Activated CD4-positive, alpha-beta T cell treated with anti-CD3 and anti-CD28 coated beads, Interleukin-10, Interleukin-2, amounts not matched to agents 100 ng/mL and 50 ng/mL, durations not matched to agents 16 hours and 8 hours (primary cell): ENCODE measurements around the gene NPR1.
A peak's percentile ranks its signal among the peaks of the same experiment; 100 is the strongest.
"Not testable (repeated sequence)": the region's sequence is repeated elsewhere in the genome, so short reads cannot be mapped to it uniquely, and the experiment has no call there.

Experiments
- DNase-seq: peaks from one replicate; pipeline ENCODE4 v3.0.0-alpha.2; 2020

The NPR1 gene

GRCh38 chr1:153651771-153652170 is 26.7 kb upstream of the NPR1 start:
- no peak for DNase-seq

- no peak for DNase-seq
These were observed 25.5 kb upstream of the NPR1 start for GRCh38 chr1:153652805-153653500.

GRCh38 chr1:153655333-153655732 is 23.2 kb upstream of the NPR1 start:
- no peak for DNase-seq

GRCh38 chr1:153658400-153659174 is 19.9 kb upstream of the NPR1 start, which contains the start of gene SNAPIN:
TSS of gene SNAPIN (plus strand) at chr1:153658703. CDS start at chr1:153658744, 41 bp downstream.
- DNase-seq: peak; percentile 93

- no peak for DNase-seq
These were observed 19.3 kb upstream of the NPR1 start for GRCh38 chr1:153659175-153659534.

GRCh38 chr1:153659656-153660055 is 18.8 kb upstream of the NPR1 start:
- no peak for DNase-seq

GRCh38 chr1:153661111-153661708 is 17.3 kb upstream of the NPR1 start:
- no peak for DNase-seq

GRCh38 chr1:153662269-153662668 is 16.2 kb upstream of the NPR1 start:
- no peak for DNase-seq

- DNase-seq: no peak
These were observed 15.3 kb upstream of the NPR1 start for GRCh38 chr1:153663211-153663610.

- no peak for DNase-seq
These were observed 11.0 kb upstream of the NPR1 start for GRCh38 chr1:153667439-153667838.

- not testable (repeated sequence) for DNase-seq
These were observed 9.8 kb upstream of the NPR1 start for GRCh38 chr1:153668672-153669071.

GRCh38 chr1:153669606-153670005 is 8.9 kb upstream of the NPR1 start:
- no peak for DNase-seq

- no peak for DNase-seq
These were observed 8.1 kb upstream of the NPR1 start for GRCh38 chr1:153670257-153670858.

GRCh38 chr1:153670859-153671627 is 7.4 kb upstream of the NPR1 start, which contains the start of gene ILF2:
TSS of gene ILF2 (minus strand) at chr1:153670993. CDS start at chr1:153670922, 71 bp downstream.
- peak; percentile 99 for DNase-seq

GRCh38 chr1:153671628-153672353 is 6.7 kb upstream of the NPR1 start:
- DNase-seq: peak; percentile 70

- no peak for DNase-seq
These were observed 5.0 kb upstream of the NPR1 start for GRCh38 chr1:153673511-153673910.

- DNase-seq: peak; percentile 63
These were observed 570 bp upstream of the NPR1 start for GRCh38 chr1:153677718-153678518.

- DNase-seq: peak; percentile 20
These were observed 1.0 kb downstream of the NPR1 start for GRCh38 chr1:153679337-153680119.

GRCh38 chr1:153680120-153680403 is 1.6 kb downstream of the NPR1 start:
- DNase-seq: no peak

GRCh38 chr1:153682730-153683129 is 4.2 kb downstream of the NPR1 start:
- no peak for DNase-seq
